Measurements from ENCODE around the gene OSCP1. TPM values are rescaled to one million over a fixed set of nuclear protein-coding genes. Genes with fewer than 3 reads are reported as not detected.

Gene OSCP1
- total and polyA plus RNA-seq, 2 donors (not counting 1 experiment from before 2014, with no cell fraction given): 6.5 to 10.7 TPM

GRCh38 chr1:36475910-36476604, 25.8 kb upstream of the OSCP1 start:
- TF ChIP-seq CTCF (conservative IDR thresholded peaks at IDR 0.05 in 1 of 2, IDR thresholded peaks at IDR 0.05 in 1 of 2; ENCODE audit: low read depth in 1 of 2, low read length in 2 of 2) (no peak), EZH2 (IDR thresholded peaks at IDR 0.05; ENCODE audit: low read length, missing control alignments) (no peak)
- no peak overlapping the region for H3K27ac ChIP-seq (ENCODE audit: insufficient read depth, low read length)
- H3K79me2 ChIP-seq (ENCODE audit: control insufficient read depth, insufficient read depth, low read length): no peaks in the 10 kb centered on the region

DNA sequence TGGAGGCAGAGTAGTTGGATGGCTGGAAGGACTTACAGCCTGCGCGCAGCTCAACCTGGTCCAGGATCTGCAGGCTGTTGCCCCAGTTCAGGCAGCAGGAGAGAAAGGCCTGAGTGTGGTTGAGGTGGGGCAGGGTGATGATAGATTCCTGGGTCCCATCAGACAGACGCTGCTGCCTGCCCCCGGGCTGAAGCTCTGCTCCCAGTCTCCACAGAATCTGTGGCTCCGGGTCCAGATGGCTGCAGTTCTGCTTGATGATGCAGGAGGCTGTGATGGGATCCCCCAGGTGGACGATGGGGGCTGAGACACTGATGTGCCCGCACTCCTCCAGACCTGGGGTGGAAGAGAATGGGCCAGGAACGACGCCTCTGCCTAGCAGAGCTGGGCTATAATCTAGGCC, 25.1 kb upstream of the OSCP1 start:
- no peak for DNase-seq (ENCODE audit: low read depth in 2 of 2)
- H3K4me3 ChIP-seq (replicated peaks in 1 of 4; ENCODE audit: control extremely low read depth in 1 of 4, insufficient read depth in 1 of 4, low read depth in 3 of 4, low read length in 4 of 4): no peak overlapping the region
- no peak overlapping the region for H2AFZ ChIP-seq (ENCODE audit: low read length)
- H3K9ac ChIP-seq (ENCODE audit: insufficient read depth, low read length): no peak overlapping the region
- TF ChIP-seq CTCF (conservative IDR thresholded peaks at IDR 0.05 in 1 of 2, IDR thresholded peaks at IDR 0.05 in 1 of 2; ENCODE audit: low read depth in 1 of 2, low read length in 2 of 2): no peak
- peaks cover 3% of the 10 kb centered on the region for H3K27me3 ChIP-seq (ENCODE audit: control insufficient read depth, insufficient read depth, low read length)
- H3K9me3 ChIP-seq (ENCODE audit: control insufficient read depth, insufficient read depth, low read depth, low read length): no peaks in the 10 kb centered on the region
- H3K36me3 ChIP-seq (ENCODE audit: control insufficient read depth, insufficient read depth, low read length): no peaks in the 10 kb centered on the region
- no peak overlapping the region for H3K27ac ChIP-seq (ENCODE audit: insufficient read depth, low read length)
- no peaks in the 10 kb centered on the region for H4K20me1 ChIP-seq (ENCODE audit: control insufficient read depth, extremely low read depth, insufficient read depth, low read length)
- H3K4me1 ChIP-seq (ENCODE audit: control insufficient read depth, extremely low read depth, insufficient read depth, low read length): no peaks in the 10 kb centered on the region
- no peaks in the 10 kb centered on the region for H3K79me2 ChIP-seq (ENCODE audit: control insufficient read depth, insufficient read depth, low read length)
- H3K4me2 ChIP-seq (ENCODE audit: extremely low read depth, insufficient read depth, low read length): no peak overlapping the region

More at GRCh38 chr1:36475910-36476604, 25.8 kb upstream of the OSCP1 start:
- H4K20me1 ChIP-seq (ENCODE audit: control insufficient read depth, extremely low read depth, insufficient read depth, low read length): no peaks in the 10 kb centered on the region
- no peak for DNase-seq (ENCODE audit: low read depth in 2 of 2)
- H2AFZ ChIP-seq (ENCODE audit: low read length): no peak overlapping the region
- H3K4me3 ChIP-seq (replicated peaks in 1 of 4; ENCODE audit: control extremely low read depth in 1 of 4, insufficient read depth in 1 of 4, low read depth in 3 of 4, low read length in 4 of 4): no peak overlapping the region
- H3K27me3 ChIP-seq (ENCODE audit: control insufficient read depth, insufficient read depth, low read length): peaks cover 3% of the 10 kb centered on the region
- no peak overlapping the region for H3K9ac ChIP-seq (ENCODE audit: insufficient read depth, low read length)
- H3K4me1 ChIP-seq (ENCODE audit: control insufficient read depth, extremely low read depth, insufficient read depth, low read length): no peaks in the 10 kb centered on the region
- no peaks in the 10 kb centered on the region for H3K36me3 ChIP-seq (ENCODE audit: control insufficient read depth, insufficient read depth, low read length)
- no peaks in the 10 kb centered on the region for H3K9me3 ChIP-seq (ENCODE audit: control insufficient read depth, insufficient read depth, low read depth, low read length)
- H3K4me2 ChIP-seq (ENCODE audit: extremely low read depth, insufficient read depth, low read length): no peak overlapping the region

DNA sequence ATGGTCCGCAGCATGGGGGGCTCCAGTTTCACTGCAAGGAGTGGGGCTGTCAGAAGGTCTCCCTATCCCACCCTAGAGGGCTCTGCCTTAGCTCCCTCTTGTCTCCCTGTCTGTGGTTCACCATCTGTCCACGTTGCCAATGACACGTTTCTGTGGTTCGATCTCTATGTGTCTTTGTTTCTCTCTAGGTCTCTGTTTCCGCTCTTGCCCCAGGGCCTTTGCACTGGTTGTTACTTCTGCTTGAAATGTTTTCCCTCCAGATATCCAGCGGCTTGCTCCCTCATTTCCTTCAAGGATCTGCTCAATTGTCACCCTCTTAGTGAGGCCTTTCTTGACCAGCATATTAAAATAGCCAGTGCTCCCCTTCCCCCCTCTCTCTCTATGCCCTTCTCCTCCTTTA, 22.4 kb upstream of the OSCP1 start:
- Histone ChIP-seq H3K4me1 (ENCODE audit: control insufficient read depth, extremely low read depth, insufficient read depth, low read length) (no peaks in the 10 kb centered on the region), H2AFZ (ENCODE audit: low read length) (no peak overlapping the region), H3K27ac (ENCODE audit: insufficient read depth, low read length) (no peak overlapping the region), H3K36me3 (ENCODE audit: control insufficient read depth, insufficient read depth, low read length) (no peaks in the 10 kb centered on the region), H4K20me1 (ENCODE audit: control insufficient read depth, extremely low read depth, insufficient read depth, low read length) (no peaks in the 10 kb centered on the region), H3K4me3 (replicated peaks in 1 of 4; ENCODE audit: control extremely low read depth in 1 of 4, insufficient read depth in 1 of 4, low read depth in 3 of 4, low read length in 4 of 4) (no peak overlapping the region), H3K79me2 (ENCODE audit: control insufficient read depth, insufficient read depth, low read length) (no peaks in the 10 kb centered on the region), H3K9me3 (ENCODE audit: control insufficient read depth, insufficient read depth, low read depth, low read length) (no peaks in the 10 kb centered on the region), H3K9ac (ENCODE audit: insufficient read depth, low read length) (no peak overlapping the region), H3K4me2 (ENCODE audit: extremely low read depth, insufficient read depth, low read length) (no peak overlapping the region), H3K27me3 (ENCODE audit: control insufficient read depth, insufficient read depth, low read length) (no peaks in the 10 kb centered on the region)
- DNase-seq (ENCODE audit: low read depth in 2 of 2): no peak
- TF ChIP-seq EZH2 (IDR thresholded peaks at IDR 0.05; ENCODE audit: low read length, missing control alignments): no peak
- no peak for TF ChIP-seq CTCF (conservative IDR thresholded peaks at IDR 0.05 in 1 of 2, IDR thresholded peaks at IDR 0.05 in 1 of 2; ENCODE audit: low read depth in 1 of 2, low read length in 2 of 2)

Data from fibroblast of lung (primary cell).